ENCODE data around the gene EXOC6B.

EXOC6B gene

DNA sequence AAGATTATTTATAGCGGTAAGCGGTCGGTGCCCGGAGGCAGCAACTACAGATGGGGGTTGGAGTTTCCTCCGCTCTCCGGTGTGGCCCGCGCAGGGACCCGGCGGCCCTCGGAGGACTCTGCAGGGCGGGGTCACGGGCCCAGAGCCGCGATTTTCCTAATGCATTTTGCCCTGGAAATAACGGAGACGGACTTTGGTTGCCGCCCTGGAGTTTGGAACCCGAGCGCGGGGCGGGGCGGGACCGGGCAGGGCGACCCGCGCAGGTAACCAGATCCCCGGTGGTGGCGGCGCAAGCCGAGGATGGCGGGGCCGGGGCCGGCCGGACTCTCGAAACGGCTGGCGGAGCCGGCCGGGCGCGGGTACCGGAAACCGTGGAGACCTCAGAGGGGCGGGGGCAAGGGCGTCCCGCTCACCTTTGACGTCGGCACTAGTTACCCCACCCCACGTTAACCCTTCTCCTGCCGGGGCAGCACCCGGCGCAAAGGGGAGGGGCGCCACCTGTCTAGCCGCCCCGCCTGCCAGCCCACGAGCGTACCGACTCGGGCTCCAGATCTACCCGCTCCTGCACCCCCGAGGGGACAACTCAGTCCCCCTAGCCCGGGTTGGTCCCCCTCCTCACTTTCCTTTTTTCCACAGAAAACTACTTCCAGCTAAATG is 681.1 kb downstream of the EXOC6B start (continued):
- TF ChIP-seq GLIS2 (tag by site-specific recombination; IDR thresholded peaks at IDR 0.05) (peak; percentile 57; the same call in 1 of the 2 replicates), ZNF423 (tag by site-specific recombination; IDR thresholded peaks at IDR 0.05) (no peak), ZNF555 (tag by site-specific recombination; conservative IDR thresholded peaks at IDR 0.05) (no peak), ZNF747 (tag by site-specific recombination; IDR thresholded peaks at IDR 0.05) (no peak), ZNF664 (tag by site-specific recombination; IDR thresholded peaks at IDR 0.05) (no peak), ZNF132 (tag by site-specific recombination; IDR thresholded peaks at IDR 0.05; ENCODE audit: borderline replicate concordance) (no peak), SETDB1 (IDR thresholded peaks at IDR 0.05; ENCODE audit: insufficient read length, low read length) (no peak), ZBTB8A (tag by site-specific recombination; IDR thresholded peaks at IDR 0.05) (peak; percentile 79), REPIN1 (tag by site-specific recombination; IDR thresholded peaks at IDR 0.05; ENCODE audit: low read depth) (no peak), ZBTB48 (tag by site-specific recombination; IDR thresholded peaks at IDR 0.05) (no peak), ZBTB17 (tag by site-specific recombination; IDR thresholded peaks at IDR 0.05) (peak; percentile 85), ZNF837 (tag by site-specific recombination; IDR thresholded peaks at IDR 0.05) (no peak), ZNF121 (tag by site-specific recombination; IDR thresholded peaks at IDR 0.05) (no peak), ZNF354C (tag by site-specific recombination; IDR thresholded peaks at IDR 0.05; ENCODE audit: borderline replicate concordance, low read depth) (no peak), KLF1 (tag by site-specific recombination; IDR thresholded peaks at IDR 0.05) (peak; percentile 81), ZNF510 (tag by site-specific recombination; IDR thresholded peaks at IDR 0.05; ENCODE audit: insufficient replicate concordance) (no peak), ZBTB20 (tag by site-specific recombination; IDR thresholded peaks at IDR 0.05) (peak; percentile 84), GLI2 (tag by site-specific recombination; IDR thresholded peaks at IDR 0.05; ENCODE audit: borderline replicate concordance, low read depth) (no peak), KLF16 (tag by site-specific recombination; IDR thresholded peaks at IDR 0.05) (peak; percentile 77), KLF9 (tag by site-specific recombination; IDR thresholded peaks at IDR 0.05; ENCODE audit: low read depth) (0 out of 2 replicates have a peak, but pooled peaks have one; percentile 36), ZNF416 (tag by site-specific recombination; IDR thresholded peaks at IDR 0.05) (no peak), SCRT2 (tag by site-specific recombination; IDR thresholded peaks at IDR 0.05) (peak; percentile 49)
- TF ChIP-seq, protein P1, sequence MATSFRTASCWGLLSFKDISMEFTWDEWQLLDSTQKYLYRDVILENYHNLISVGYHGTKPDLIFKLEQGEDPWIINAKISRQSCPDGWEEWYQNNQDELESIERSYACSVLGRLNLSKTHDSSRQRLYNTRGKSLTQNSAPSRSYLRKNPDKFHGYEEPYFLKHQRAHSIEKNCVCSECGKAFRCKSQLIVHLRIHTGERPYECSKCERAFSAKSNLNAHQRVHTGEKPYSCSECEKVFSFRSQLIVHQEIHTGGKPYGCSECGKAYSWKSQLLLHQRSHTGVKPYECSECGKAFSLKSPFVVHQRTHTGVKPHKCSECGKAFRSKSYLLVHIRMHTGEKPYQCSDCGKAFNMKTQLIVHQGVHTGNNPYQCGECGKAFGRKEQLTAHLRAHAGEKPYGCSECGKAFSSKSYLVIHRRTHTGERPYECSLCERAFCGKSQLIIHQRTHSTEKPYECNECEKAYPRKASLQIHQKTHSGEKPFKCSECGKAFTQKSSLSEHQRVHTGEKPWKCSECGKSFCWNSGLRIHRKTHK (tag by site-specific recombination; IDR thresholded peaks at IDR 0.05) = no peak
- TF ChIP-seq, protein P2, sequence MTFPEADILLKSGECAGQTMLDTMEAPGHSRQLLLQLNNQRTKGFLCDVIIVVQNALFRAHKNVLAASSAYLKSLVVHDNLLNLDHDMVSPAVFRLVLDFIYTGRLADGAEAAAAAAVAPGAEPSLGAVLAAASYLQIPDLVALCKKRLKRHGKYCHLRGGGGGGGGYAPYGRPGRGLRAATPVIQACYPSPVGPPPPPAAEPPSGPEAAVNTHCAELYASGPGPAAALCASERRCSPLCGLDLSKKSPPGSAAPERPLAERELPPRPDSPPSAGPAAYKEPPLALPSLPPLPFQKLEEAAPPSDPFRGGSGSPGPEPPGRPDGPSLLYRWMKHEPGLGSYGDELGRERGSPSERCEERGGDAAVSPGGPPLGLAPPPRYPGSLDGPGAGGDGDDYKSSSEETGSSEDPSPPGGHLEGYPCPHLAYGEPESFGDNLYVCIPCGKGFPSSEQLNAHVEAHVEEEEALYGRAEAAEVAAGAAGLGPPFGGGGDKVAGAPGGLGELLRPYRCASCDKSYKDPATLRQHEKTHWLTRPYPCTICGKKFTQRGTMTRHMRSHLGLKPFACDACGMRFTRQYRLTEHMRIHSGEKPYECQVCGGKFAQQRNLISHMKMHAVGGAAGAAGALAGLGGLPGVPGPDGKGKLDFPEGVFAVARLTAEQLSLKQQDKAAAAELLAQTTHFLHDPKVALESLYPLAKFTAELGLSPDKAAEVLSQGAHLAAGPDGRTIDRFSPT (tag by site-specific recombination; IDR thresholded peaks at IDR 0.05) = 0 out of 2 replicates have a peak, but pooled peaks have one; percentile 30
- TF ChIP-seq, protein P3, sequence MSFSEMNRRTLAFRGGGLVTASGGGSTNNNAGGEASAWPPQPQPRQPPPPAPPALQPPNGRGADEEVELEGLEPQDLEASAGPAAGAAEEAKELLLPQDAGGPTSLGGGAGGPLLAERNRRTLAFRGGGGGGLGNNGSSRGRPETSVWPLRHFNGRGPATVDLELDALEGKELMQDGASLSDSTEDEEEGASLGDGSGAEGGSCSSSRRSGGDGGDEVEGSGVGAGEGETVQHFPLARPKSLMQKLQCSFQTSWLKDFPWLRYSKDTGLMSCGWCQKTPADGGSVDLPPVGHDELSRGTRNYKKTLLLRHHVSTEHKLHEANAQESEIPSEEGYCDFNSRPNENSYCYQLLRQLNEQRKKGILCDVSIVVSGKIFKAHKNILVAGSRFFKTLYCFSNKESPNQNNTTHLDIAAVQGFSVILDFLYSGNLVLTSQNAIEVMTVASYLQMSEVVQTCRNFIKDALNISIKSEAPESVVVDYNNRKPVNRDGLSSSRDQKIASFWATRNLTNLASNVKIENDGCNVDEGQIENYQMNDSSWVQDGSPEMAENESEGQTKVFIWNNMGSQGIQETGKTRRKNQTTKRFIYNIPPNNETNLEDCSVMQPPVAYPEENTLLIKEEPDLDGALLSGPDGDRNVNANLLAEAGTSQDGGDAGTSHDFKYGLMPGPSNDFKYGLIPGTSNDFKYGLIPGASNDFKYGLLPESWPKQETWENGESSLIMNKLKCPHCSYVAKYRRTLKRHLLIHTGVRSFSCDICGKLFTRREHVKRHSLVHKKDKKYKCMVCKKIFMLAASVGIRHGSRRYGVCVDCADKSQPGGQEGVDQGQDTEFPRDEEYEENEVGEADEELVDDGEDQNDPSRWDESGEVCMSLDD (tag by site-specific recombination; IDR thresholded peaks at IDR 0.05) = peak; percentile 76; the same call in 1 of the 2 replicates
- TF ChIP-seq, protein P4, sequence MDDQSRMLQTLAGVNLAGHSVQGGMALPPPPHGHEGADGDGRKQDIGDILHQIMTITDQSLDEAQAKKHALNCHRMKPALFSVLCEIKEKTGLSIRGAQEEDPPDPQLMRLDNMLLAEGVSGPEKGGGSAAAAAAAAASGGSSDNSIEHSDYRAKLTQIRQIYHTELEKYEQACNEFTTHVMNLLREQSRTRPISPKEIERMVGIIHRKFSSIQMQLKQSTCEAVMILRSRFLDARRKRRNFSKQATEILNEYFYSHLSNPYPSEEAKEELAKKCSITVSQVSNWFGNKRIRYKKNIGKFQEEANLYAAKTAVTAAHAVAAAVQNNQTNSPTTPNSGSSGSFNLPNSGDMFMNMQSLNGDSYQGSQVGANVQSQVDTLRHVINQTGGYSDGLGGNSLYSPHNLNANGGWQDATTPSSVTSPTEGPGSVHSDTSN (CRISPR knock-in tag; IDR thresholded peaks at IDR 0.05) = no peak
- TF ChIP-seq, protein P5, sequence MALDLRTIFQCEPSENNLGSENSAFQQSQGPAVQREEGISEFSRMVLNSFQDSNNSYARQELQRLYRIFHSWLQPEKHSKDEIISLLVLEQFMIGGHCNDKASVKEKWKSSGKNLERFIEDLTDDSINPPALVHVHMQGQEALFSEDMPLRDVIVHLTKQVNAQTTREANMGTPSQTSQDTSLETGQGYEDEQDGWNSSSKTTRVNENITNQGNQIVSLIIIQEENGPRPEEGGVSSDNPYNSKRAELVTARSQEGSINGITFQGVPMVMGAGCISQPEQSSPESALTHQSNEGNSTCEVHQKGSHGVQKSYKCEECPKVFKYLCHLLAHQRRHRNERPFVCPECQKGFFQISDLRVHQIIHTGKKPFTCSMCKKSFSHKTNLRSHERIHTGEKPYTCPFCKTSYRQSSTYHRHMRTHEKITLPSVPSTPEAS (tag by site-specific recombination; IDR thresholded peaks at IDR 0.05) = 0 out of 2 replicates have a peak, but pooled peaks have one; percentile 42
- TF ChIP-seq, protein P6, sequence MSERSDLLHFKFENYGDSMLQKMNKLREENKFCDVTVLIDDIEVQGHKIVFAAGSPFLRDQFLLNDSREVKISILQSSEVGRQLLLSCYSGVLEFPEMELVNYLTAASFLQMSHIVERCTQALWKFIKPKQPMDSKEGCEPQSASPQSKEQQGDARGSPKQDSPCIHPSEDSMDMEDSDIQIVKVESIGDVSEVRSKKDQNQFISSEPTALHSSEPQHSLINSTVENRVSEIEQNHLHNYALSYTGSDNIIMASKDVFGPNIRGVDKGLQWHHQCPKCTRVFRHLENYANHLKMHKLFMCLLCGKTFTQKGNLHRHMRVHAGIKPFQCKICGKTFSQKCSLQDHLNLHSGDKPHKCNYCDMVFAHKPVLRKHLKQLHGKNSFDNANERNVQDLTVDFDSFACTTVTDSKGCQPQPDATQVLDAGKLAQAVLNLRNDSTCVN (tag by site-specific recombination; optimal IDR thresholded peaks at IDR 0.05) = no peak
